ENCODE data around the gene ZBED5.

- TF ChIP-seq, protein P1, sequence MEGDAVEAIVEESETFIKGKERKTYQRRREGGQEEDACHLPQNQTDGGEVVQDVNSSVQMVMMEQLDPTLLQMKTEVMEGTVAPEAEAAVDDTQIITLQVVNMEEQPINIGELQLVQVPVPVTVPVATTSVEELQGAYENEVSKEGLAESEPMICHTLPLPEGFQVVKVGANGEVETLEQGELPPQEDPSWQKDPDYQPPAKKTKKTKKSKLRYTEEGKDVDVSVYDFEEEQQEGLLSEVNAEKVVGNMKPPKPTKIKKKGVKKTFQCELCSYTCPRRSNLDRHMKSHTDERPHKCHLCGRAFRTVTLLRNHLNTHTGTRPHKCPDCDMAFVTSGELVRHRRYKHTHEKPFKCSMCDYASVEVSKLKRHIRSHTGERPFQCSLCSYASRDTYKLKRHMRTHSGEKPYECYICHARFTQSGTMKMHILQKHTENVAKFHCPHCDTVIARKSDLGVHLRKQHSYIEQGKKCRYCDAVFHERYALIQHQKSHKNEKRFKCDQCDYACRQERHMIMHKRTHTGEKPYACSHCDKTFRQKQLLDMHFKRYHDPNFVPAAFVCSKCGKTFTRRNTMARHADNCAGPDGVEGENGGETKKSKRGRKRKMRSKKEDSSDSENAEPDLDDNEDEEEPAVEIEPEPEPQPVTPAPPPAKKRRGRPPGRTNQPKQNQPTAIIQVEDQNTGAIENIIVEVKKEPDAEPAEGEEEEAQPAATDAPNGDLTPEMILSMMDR (IDR thresholded peaks at IDR 0.05), result no peak
- TF ChIP-seq POLR2A (IDR thresholded peaks at IDR 0.05) (no peak), EP300 (IDR thresholded peaks at IDR 0.05; ENCODE audit: low read depth) (no peak), POLR2AphosphoS5 (IDR thresholded peaks at IDR 0.05) (no peak)
Observed at GRCh38 chr11:10906521-10906920, 48.7 kb upstream of the ZBED5 start.
